T-helper 1 cell (primary cell): ENCODE results near the gene ENO2.
"Not testable (repeated sequence)": the region's sequence is repeated elsewhere in the genome, so short reads cannot be mapped to it uniquely, and the experiment has no call there.

ENCODE experiments used
- DNase-seq, 5 donors: peaks; one replicate each; pipeline ENCODE4 v3.0.0-alpha.2; 2012 to 2020
- total RNA-seq, 4 donors: gene quantifications; one replicate each; lab custom pipeline; 2026; lab: John Stamatoyannopoulos, UW

The ENO2 gene
- 69.2 to 83.1 (median 71.1) reads per million in 4 donors for total RNA-seq

- DNase-seq, result peak; percentile 70 to 87 (median 78)
Measured at GRCh38 chr12:6914246-6914946, at the start of gene ENO2. ENO2 (plus strand) TSS chr12:6914580; CDS start chr12:6915833, 1,253 bp downstream.

- DNase-seq, result not testable (repeated sequence)
Measured at GRCh38 chr12:6865307-6865706, 49.1 kb upstream of the ENO2 start.

- no peak for DNase-seq
Measured at GRCh38 chr12:6866163-6866919, 48.0 kb upstream of the ENO2 start.

DNA sequence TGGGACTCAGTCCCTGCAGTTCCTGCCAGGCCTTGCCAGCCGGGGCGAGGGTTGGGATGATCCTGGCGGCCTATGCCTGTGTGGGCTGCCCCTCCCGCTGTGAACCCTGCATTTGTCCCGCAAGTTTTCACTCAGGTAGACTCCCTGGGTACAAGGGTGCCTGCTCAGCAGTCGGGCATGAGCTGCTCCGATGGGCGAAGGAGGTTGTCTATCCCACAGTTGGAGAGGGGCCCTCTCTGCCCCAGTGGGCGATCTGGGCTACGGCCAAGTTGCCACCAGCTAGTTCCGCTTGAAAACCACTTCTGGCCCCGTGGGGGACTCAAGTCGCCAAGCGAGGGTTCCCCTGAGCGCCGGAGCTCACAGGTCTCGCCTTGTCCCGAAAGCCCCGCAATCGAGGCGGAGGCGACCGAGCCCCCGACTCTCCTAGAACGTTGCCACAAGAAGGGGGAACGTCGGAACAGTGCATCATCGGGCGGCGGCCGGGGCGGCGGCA, 47.4 kb upstream of the ENO2 start:
- DNase-seq, result no peak

DNA sequence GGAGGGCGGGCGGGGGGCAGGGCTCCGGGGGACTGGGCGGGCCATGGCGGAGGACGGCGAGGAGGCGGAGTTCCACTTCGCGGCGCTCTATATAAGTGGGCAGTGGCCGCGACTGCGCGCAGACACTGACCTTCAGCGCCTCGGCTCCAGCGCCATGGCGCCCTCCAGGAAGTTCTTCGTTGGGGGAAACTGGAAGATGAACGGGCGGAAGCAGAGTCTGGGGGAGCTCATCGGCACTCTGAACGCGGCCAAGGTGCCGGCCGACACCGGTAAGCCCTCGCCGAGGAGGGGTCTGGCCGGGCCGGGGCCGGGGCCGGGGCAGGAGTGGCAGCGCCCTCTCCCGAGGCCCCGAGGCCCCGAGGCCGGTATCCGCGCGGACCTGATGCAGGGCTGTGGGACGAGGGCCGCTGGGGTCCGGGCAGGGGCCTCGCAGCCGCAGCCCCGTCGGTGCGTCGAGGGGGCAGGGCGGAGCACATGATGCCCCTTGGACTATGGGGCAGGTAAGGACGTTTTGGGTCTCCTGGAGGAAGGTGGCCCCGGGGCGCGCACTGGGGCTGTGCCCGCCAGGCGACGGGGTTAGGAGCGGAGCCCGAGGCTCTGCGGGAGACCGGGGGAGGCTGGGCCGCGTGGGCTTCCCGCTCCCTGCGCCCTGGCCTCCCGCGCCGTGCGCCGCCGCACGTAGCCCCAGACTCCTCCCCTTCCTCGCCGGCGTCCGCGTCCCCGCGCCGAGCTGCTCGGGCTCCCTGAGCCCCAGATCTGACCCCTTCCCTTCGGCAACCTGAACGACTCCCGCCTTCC, 46.8 kb upstream of the ENO2 start, which contains the start of gene TPI1:
Gene TPI1, plus strand, starts transcription at position 119 of the 798 bp plus-strand sequence. Its CDS starts 36 bp downstream, at position 155.
- peak; percentile 67 to 85 (median 73) for DNase-seq

DNA sequence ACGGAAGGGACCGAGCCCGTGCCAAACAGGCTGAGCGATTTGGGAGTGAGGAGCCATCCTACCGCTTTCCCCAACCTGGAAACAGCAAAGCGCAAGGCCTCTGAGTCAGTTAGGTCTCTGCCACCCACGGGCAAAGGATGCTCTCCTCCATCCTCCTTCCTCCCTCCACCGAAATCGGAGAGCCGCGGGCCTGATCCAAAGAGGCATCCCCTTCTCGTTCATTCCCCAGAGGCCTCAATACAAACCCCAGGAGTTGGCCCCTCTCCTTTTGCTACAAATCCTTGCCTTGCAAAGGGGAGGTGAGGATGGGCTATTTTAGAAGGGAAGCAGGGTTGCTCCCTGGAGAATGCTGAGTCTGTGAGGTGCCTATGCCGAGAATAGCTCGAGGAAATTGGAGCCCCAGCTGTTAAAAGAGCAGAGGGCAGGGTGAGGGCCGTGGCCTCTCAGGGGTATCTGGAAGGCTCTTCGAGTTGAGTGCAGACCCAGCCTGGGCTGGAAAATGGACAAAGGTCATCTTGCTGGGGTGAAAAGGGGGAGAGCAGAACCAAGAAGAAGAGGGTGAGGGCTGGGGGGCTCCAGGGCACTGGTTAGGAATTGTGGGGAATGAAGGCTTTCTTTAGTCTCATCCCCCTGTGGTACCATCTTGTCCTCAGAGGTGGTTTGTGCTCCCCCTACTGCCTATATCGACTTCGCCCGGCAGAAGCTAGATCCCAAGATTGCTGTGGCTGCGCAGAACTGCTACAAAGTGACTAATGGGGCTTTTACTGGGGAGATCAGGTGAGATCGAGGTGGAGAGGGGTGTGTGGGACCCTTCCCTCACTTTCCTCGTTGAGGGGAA, 46.0 kb upstream of the ENO2 start:
- no peak for DNase-seq

DNA sequence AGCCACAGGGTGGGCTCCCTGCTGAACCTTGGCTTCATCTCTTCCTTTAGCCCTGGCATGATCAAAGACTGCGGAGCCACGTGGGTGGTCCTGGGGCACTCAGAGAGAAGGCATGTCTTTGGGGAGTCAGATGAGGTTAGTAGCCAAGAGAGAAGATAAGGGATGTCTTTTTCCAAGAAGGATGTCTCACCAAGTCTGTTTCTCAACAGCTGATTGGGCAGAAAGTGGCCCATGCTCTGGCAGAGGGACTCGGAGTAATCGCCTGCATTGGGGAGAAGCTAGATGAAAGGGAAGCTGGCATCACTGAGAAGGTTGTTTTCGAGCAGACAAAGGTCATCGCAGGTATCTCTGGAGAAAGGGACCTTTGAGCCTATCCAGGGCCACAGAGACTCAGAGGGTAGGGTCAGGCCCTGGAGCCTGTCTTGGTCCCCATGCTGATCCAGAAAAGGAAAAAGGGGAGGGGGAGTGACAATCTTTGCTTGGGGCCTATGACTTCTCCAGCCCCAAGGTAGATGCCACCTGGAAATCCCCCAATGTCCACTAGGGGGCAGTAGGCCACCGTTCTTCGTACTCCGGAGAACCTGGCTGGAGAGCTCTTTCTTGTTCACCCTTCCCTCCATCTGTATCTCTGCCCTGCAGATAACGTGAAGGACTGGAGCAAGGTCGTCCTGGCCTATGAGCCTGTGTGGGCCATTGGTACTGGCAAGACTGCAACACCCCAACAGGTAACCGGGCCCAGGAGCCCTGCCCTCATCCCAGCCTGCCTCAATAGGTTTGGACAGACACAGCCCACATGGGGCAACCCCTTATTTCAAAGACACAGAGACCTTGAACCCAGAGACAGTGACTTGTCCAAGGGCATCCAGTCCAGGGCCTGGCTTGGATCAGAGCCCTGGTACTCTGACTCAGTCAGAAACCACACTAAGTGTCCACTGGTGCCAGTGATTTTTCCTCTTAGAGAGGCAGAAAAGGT, 45.0 kb upstream of the ENO2 start:
- DNase-seq, result peak; percentile 61 to 88 (median 80)

GRCh38 chr12:6870304-6870703, 44.1 kb upstream of the ENO2 start:
- DNase-seq, result not testable (repeated sequence)

DNA sequence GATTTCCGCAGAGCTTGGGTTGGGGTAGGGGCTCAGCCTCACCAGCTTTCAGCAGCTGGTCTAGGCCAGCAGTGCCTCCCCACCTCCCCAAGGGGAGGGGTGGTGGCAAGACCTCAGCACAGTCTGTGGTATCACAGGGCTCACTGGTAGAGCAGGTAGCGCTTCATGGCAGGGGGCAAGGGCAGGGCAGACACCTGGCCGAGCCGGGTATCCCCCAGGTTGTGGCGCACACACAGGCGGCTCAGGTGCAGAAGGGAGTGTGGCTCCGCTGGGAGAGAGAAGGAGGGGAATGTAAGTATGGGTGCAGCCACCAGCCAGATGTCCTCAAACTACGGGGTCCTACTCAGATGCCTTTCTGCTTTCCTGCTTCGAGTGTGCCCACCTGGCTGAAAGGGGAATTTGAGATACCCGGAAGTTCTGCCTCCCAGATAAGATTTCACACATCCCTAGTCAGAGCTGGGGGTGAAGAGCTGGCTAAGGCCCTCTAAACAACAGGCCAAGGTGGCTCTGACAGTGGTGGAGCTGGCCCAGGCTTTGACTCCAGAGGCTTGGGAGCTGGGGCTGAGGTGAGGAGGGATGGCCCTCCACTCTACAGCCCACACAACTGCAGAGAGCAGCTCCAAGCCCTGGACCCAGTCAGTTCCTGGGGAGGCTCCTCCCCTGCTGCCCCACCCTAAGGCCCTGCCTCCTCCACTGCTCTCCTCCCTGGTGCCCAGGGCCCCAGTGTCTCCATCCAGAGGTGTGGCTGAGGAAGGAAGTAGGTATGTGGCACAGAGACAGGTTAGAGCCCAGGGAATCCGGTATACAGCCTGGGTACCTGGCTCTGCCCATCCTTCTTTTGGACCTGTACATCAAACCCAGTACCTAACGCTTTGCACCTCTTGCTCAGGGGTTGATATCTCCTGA, 43.1 kb upstream of the ENO2 start:
- DNase-seq, result peak in 1 of 5 donors; percentile 60

DNA sequence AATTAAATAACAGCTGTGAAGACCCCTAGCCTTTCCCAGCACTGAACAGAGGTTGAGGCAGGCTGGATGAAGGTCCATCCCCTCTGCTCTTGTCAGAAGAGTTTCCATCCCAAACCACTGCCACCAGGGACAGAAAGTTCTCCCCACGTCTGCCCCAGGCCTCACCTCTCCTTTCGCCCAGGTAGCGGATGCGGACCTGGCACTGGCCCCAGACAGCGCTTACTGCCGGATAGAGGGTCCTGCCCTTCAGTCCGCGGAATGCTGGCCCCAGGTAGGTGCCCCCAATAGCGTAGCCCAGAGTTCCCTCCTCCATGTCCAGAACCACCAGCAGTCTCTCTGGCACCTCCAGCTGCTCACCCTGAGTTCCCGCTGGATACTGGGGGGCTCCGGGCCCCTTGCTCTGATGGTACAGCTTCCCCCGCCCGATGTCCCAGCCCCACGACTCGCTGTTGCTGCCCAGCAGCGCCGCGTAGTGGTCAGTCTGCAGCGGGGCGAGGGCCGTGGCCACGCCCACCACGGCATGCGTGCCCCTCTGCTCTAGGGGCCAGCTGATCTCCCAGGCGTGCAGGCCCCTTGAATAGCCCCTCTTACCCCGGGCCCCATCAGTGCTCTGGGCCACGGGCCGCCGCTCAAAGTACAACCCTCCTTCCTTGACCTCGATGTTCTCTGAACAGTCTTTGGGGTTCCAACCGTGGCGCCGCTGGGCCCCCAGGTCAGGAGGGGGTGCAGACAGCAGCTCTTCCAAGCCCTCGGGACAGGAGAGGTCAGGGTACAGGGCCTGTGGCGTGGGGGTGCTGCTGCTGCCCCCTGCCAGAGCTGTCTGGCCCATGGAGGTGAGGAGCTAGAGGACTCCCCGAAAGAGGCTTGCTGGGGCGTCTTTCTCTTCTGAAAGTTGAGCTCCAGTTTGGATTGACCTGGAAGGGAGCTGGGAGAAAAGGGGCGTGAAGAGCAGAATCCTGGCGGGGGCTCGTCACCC, 42.0 kb upstream of the ENO2 start:
- peak; percentile 66 to 83 (median 77) for DNase-seq

DNA sequence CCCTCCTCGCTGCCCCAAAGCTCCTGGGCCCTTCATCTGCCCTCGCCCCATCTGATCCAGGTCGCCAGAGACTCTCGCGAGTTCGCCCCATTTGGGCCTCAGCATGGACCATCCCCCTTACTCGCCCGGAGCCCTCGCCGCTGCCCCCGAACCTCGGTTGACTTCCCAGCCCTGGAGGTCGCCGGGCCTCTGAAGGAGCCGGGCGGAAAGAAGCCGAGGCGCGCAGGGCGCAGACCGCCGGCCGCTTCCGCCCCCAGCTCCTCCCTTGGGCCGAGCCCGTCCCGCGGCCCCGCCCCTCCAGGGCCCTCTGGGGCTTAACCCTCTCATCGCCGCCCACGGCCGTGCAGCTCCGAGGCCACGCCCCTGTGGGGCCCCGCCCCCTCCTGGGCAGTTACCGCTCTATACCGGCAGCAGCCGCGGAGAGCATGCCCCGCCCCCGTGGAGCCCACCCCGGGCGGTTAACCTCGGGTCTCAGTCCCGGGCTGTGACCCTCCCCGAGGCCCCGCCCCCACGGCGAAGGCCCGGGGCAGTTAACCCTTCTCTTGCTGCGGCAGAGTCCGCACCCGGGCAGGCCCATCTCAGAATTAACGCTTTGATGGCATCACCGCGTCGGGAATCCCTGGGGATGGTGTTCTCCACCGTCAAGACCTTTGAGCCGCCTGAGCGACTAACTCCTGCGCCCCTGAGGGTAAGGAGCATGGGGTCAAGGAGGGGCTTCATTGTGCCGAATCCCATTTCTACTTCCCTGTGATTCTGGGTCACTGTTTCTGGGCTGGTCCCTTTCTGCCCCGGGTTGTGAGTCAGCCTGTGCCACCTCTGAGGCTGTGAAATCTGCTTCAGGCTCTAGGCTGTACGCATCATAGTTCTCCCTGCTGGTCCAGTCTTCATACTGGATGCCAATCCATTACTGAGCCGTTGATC, 41.0 kb upstream of the ENO2 start, which contains the start of gene SPSB2:
Gene SPSB2, minus strand, starts transcription at position 210 of the 921 bp plus-strand sequence. CDS start 402 bp downstream, outside the sequence.
- peak; percentile 97 to 99 (median 98) for DNase-seq

DNA sequence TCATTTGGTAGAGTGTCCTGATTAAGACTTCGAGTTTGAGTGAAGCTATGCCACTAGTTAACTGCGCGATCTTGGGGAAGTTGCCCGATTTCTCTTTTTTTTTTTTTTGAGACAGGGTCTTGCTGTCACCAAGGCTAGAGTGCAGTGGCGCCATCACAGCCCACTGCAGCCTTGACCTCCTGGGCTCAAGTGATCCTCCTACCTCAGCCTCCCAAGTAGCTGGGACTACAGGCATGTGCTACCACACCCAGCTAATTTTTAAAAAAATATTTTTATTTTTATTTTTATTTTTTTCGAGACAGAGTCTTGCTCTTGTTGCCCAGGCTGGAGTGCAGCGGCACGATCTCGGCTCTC, 40.4 kb upstream of the ENO2 start:
- not testable (repeated sequence) for DNase-seq

- not testable (repeated sequence) for DNase-seq
Measured at GRCh38 chr12:6879824-6880223, 34.6 kb upstream of the ENO2 start.

DNA sequence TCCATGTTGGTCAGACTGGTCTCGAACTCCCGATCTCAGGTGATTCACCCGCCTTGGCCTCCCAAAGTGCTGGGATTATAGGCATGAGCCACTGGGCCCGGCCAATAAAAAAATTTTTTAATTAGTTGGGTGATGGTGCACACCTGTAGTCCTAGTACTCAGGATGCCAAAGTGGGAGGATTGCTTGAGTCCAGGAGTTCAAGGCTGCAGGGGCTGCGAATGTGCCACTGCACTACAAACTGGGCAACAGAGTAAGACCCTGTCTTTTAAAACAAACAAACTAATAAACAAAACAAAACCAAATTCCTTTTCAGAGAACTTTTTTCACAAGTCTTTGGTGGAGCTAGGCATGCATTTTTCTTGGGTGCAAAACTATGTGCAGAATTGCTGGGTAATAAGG, 31.1 kb upstream of the ENO2 start:
- DNase-seq, result no peak

DNA sequence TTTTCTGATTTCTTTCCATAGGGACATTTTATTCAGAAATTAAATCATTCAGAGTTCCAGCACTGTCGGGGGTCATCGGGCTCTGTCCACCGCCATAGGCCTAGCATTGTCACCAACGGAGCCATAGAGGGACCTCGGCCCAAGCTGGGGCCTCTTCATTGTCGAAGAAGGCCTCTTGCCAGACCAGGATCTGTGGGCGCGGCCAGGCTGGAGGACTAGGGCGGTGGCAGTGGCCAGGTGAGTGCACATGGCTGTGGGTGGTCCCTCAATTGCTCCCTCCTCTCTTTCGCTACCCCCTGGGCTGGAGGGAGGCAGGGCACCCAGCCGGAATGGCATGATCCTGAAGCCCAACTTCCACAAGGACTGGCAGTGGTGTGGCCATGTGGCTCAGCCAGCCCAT, 30.7 kb upstream of the ENO2 start:
- DNase-seq, result no peak

- no peak for DNase-seq
Measured at GRCh38 chr12:6884539-6884938, 29.8 kb upstream of the ENO2 start.
